SJSA1 (cell line): ENCODE results near the gene ORC3. TPM values are rescaled to one million over a fixed set of nuclear protein-coding genes. Genes with fewer than 3 reads are reported as not detected.
A peak's percentile ranks its signal among the peaks of the same experiment; 100 is the strongest.
"Not testable (repeated sequence)": the region's sequence is repeated elsewhere in the genome, so short reads cannot be mapped to it uniquely, and the experiment has no call there.

Source experiments
- DNase-seq, 2 experiments: peaks; one replicate each; pipeline ENCODE4 v3.0.0-alpha.2; 2015 to 2020; ENCODE audit warnings: low spot score in 2 of 2, low read depth in 1 of 2
- H3K27ac ChIP-seq: fragments of 250-450 bp; sonication (Bioruptor Pico); 2 replicates; pipeline ENCODE4 v1.5.1; 2020; ENCODE audit warnings: mild to moderate bottlenecking, moderate library complexity
- H3K27me3 ChIP-seq: fragments of 250-450 bp; sonication (Bioruptor Pico); replicated peaks from 2 replicates; pipeline ENCODE4 v1.5.1; 2020; ENCODE audit warnings: mild to moderate bottlenecking, moderate library complexity
- H3K36me3 ChIP-seq: fragments of 250-450 bp; sonication (Bioruptor Pico); 2 replicates; pipeline ENCODE4 v1.5.1; 2020; ENCODE audit warnings: mild to moderate bottlenecking
- H3K4me1 ChIP-seq: fragments of 250-450 bp; sonication (Bioruptor Pico); replicated peaks from 2 replicates; pipeline ENCODE4 v1.6.1; 2021; ENCODE audit warnings: mild to moderate bottlenecking
- H3K4me3 ChIP-seq: fragments of 250-450 bp; sonication (Bioruptor Pico); 2 replicates; pipeline ENCODE4 v1.5.1; 2020; ENCODE audit warnings: mild to moderate bottlenecking
- H3K9me3 ChIP-seq: fragments of 250-450 bp; sonication (Bioruptor Pico); replicated peaks from 2 replicates; pipeline ENCODE4 v1.5.1; 2020; ENCODE audit warnings: mild to moderate bottlenecking
- total RNA-seq: library from RNA; depleted of rRNA; stranded (reverse); fragments of >200 nt; shearing (Covaris generic); gene quantifications from 2 replicates; pipeline ENCODE4 v1.2.3, GENCODE V29; 2014

Gene ORC3
- total RNA-seq, 1 experiment from 2014 or later = 35.3 TPM

DNA sequence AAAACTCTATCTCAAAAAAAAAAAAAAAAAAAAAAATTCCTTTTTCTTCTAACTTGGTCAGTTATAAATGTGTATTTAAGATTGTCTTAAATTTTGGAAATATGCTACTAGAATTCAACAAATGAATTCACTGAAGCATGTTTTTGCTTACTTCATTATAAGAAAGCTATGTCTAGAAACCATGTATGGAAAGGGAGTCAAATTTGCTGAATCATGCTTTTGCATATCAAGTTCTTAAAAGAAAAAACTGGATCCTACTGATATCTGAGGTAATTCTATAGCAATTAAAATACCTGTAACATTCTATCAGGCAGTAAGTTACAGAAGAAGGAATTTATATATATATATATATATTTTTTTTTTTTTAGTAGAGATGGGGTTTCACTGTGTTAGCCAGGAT, 84.4 kb downstream of the ORC3 start:
- Histone ChIP-seq H3K9me3 (no peaks in the 10 kb centered on the region), H3K27ac (no peak overlapping the region), H3K4me3 (no peak overlapping the region), H3K4me1 (no peaks in the 10 kb centered on the region), H3K36me3 (peaks cover 71% of the 10 kb centered on the region), H3K27me3 (no peaks in the 10 kb centered on the region)
- no peak for DNase-seq

DNA sequence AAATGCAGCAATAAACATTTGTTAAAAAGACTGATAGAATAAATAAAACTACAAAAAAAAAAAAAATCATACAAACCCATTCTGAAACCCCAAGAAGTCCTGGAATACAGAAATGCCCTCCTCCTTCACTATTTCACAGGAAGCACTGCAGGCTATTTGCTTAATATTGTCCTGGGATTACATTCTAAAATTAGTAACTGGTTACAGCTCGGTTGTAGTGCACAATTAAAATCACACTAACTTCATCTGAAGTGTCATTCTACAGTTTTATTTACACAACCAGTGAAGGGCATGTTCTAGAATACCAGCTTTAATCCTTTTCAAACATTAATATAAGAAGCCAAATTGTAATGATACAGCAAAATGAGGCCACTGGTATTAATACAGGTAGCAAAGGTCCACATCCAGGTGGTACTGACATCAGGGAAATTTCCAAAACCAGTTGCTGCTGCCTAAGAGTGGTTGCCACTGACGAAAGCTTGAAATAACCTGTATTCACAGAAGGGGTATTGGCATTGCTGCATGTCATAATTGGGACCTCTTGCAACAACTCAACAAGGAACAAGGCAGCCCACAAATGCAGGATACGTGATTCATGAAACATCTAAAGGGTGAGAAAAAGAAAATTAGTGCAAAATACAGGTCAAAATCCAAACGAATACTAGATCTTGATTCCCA, 85.2 kb downstream of the ORC3 start:
- Histone ChIP-seq H3K4me1 (no peaks in the 10 kb centered on the region), H3K27me3 (no peaks in the 10 kb centered on the region), H3K36me3 (peaks cover 69% of the 10 kb centered on the region), H3K4me3 (no peak overlapping the region), H3K9me3 (no peaks in the 10 kb centered on the region), H3K27ac (no peak overlapping the region)
- DNase-seq = no peak

DNA sequence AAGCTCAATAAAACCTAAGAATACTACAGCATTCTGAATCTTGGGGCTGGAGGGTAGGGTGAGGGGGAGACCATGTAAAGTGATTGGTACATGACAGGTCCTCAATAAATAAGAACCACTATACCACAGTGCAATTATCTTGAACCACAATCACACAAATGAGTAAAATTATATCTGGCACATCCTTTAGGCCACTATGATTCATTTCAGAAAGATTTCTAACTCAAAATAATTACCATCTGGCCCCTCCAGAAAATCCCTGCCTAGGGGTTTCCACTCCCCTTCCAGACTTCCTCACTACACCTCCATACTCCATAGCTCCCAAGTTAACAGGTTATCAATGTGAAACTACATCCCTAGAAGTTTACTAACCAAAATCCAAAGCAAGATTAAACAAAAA, 92.4 kb downstream of the ORC3 start:
- Histone ChIP-seq H3K4me1 (peaks cover 10% of the 10 kb centered on the region; the same call in 1 of the 2 replicates), H3K27me3 (no peaks in the 10 kb centered on the region), H3K27ac (no peak overlapping the region), H3K4me3 (no peak overlapping the region), H3K9me3 (no peaks in the 10 kb centered on the region), H3K36me3 (peaks cover 39% of the 10 kb centered on the region)
- DNase-seq = no peak

DNA sequence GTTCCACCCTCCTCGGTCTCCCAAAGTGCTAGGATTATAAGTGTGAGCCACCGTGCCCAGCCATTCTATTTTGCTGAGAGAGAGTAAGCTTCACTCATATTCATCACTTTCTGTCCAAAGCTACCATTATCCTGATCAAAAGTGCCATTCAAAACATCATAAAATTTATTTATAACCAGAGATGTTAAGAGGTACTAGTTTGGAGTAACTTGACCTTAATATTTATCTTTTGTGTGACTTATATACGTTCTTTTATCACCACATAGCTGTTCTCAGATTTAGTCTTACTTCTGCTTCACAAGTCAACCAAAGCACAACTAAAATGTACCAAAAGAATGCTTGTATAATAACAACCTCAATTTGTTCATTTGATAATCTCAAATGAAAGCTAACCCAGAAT, 94.0 kb downstream of the ORC3 start:
- Histone ChIP-seq H3K9me3 (no peaks in the 10 kb centered on the region), H3K4me3 (no peak overlapping the region), H3K27me3 (no peaks in the 10 kb centered on the region), H3K36me3 (peaks cover 29% of the 10 kb centered on the region), H3K4me1 (peaks cover 10% of the 10 kb centered on the region; the same call in 1 of the 2 replicates), H3K27ac (no peak overlapping the region)
- no peak for DNase-seq

DNA sequence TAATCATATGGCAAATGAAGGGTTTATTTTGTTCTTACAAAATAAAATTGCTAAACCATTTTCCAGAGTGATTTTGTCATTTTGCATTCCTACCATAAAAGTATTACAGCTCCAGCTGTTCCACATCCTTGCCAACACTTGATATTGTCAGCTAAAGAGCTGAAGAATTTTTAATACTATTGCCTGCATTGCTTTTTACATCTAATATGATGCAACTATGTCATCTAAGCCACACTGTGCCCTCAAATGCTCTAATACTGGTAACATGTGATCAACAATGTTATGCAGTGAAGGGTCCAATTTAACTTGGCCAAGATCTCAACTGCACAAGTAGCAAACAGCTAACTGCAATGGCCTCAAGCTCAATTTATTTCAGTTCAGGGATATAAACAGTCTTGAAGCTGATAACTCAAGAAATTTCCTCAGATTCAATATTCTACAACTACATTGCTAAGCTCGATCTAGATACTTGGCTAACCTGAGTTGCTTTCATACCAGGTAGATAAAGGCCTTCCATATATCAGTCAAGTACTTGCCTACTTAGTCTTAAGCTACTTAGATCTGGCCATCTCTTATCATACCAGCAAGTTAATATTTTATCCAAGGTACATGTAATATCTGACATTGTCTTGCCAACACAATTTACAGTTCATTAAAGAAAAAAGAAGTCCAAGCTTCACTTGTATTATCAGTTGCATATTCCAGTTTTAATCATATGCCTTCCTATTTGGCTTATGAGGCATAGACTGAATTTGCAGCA, 95.1 kb downstream of the ORC3 start:
- peaks cover 10% of the 10 kb centered on the region; the same call in 1 of the 2 replicates for H3K4me1 ChIP-seq
- DNase-seq = no peak
- H3K36me3 ChIP-seq = peaks cover 24% of the 10 kb centered on the region
- H3K4me3 ChIP-seq = no peak overlapping the region
- H3K27ac ChIP-seq = no peak overlapping the region
- no peaks in the 10 kb centered on the region for H3K9me3 ChIP-seq
- H3K27me3 ChIP-seq = no peaks in the 10 kb centered on the region

DNA sequence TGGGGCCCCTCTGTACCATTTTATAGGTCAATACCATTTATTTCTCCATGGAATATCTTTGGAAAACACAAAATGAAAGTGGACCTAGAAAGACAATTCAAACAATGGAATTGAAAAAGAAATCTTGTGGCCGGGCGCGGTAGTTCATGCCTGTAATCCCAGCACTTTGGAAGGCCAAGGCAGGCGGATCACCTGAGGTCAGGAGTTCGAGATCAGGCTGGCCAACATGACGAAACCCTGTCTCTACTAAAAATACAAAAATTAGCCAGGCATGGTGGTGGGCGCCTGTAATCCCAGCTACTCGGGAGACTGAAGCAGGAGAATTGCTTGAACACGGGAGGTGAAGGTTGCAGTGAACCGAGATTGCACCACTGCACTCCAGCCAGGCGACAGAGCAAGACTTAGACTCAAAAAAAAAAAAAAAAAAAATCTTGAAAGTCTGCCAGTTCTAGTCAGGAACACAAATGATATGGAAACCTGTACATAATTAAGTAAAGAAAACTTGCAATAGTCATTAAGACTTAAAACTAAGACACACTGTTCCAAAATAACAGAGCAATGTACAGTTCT, 96.8 kb downstream of the ORC3 start:
- not testable (repeated sequence) for H3K27me3 ChIP-seq

DNA sequence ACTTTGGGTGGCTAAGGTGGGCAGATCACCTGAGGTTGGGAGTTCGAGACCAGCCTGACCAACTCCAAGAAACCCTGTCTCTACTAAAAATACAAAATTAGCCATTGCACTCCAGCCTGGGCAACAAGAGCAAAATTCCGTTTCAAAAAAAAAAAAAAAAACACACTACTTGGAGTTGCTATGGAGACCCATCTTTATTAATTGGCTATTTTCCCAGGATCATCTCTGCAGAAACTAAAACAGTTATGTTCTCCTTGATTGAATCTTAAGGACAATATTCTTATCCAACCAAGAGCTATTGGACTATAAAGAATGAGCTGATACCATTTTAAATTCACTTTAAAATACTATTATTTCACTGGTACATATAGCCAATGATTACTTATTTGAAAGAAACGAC, 97.4 kb downstream of the ORC3 start:
- Histone ChIP-seq H3K4me1 (peaks cover 15% of the 10 kb centered on the region), H3K27me3 (no peaks in the 10 kb centered on the region), H3K4me3 (no peak overlapping the region), H3K27ac (no peak overlapping the region), H3K9me3 (no peaks in the 10 kb centered on the region), H3K36me3 (peaks cover 24% of the 10 kb centered on the region)
- DNase-seq = no peak

More for the DNA sequence above, 96.8 kb downstream of the ORC3 start:
- not testable (repeated sequence) for H3K27ac ChIP-seq, DNase-seq, H3K4me3 ChIP-seq, H3K9me3 ChIP-seq
- peaks cover 14% of the 10 kb centered on the region for H3K4me1 ChIP-seq
- peaks cover 26% of the 10 kb centered on the region for H3K36me3 ChIP-seq

DNA sequence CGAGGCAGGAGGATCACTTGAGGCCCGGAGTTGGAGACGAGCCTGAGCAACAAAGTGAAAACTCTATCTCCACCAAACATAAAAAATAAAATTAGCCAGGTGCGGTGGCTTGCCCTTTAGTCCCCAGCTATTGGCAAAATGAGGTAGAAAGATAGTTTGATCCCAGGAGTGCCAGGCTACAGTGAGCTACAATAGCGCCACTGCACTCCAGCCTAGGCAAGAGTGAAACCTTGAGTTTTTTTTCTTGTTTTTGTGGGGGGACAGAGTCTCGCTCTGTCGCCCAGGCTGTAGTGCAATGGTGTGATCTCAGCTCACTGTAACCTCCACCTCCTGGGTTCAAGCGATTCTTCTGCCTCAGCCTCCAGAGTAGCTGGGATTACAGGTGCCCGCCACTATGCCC, 98.0 kb downstream of the ORC3 start:
- H3K4me3 ChIP-seq, DNase-seq, H3K27me3 ChIP-seq, H3K9me3 ChIP-seq, H3K27ac ChIP-seq: not testable (repeated sequence)
- peaks cover 24% of the 10 kb centered on the region for H3K36me3 ChIP-seq
- H3K4me1 ChIP-seq = peaks cover 12% of the 10 kb centered on the region

DNA sequence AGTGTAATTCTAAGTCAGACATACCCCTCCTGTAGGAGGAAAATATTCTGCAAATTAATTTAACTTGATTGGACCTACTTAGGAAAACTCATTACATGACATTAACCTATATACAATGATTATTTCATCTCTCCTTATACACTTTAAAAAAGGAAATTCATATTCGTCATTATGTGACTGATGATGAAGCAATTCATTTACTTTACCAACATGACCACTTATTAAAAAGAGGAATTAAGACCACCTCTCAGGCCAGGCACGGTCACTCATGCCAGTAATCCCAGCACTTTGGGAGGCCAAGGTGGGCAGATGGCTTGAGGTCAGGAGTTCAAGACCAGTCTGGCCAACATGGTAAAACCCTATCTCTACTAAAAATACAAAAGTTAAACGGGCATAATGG, 100.5 kb downstream of the ORC3 start:
- H3K4me1 ChIP-seq = peaks cover 25% of the 10 kb centered on the region
- H3K27me3 ChIP-seq = no peaks in the 10 kb centered on the region
- H3K36me3 ChIP-seq = peaks cover 27% of the 10 kb centered on the region
- H3K27ac ChIP-seq = no peak overlapping the region
- no peaks in the 10 kb centered on the region for H3K9me3 ChIP-seq
- no peak overlapping the region for H3K4me3 ChIP-seq
- no peak for DNase-seq

DNA sequence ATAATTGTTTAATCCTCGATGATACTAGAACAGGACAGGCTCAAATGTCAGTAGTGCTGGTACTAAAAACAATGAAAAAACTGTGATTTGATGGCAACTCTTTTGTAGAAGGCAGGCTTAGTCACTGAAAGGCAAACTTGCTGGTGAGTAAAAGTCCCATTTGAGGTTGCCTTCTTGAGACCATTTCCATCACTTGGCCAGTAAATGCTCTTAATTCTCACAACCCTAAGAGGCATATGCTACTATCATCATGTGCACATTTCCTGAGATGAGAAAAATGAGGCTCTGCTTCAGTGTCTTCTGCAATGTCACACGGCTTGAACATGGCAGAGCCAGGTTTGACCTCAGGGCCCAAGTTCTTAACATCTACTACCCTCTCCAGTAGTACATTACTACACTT, 102.2 kb downstream of the ORC3 start:
- Histone ChIP-seq H3K4me3 (no peak overlapping the region), H3K9me3 (no peaks in the 10 kb centered on the region), H3K27ac (no peak overlapping the region), H3K4me1 (peaks cover 23% of the 10 kb centered on the region), H3K36me3 (peaks cover 25% of the 10 kb centered on the region; the same call in 1 of the 2 replicates), H3K27me3 (no peaks in the 10 kb centered on the region)
- DNase-seq = no peak

DNA sequence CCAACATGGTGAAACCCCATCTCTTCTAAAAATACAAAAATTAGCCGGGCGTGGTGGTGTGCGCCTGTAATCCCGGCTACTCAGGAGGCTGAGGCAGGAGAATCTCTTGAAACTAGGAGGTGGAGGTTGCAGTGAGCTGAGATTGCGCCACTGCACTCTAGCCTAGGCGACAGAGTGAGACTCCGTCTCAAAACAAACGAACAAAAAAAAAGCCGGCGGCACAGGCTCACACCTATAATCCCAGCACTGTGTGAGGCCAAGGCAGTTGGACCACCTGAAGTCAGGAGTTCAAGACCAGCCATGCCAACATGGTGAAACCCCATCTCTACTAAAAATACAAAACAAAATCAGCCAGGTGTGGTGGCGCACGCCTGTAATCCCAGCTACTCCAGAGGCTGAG, 106.9 kb downstream of the ORC3 start:
- not testable (repeated sequence) for H3K27ac ChIP-seq, H3K4me3 ChIP-seq, H3K9me3 ChIP-seq, DNase-seq, H3K27me3 ChIP-seq
- H3K36me3 ChIP-seq = peaks cover 20% of the 10 kb centered on the region
- H3K4me1 ChIP-seq = peaks cover 29% of the 10 kb centered on the region

DNA sequence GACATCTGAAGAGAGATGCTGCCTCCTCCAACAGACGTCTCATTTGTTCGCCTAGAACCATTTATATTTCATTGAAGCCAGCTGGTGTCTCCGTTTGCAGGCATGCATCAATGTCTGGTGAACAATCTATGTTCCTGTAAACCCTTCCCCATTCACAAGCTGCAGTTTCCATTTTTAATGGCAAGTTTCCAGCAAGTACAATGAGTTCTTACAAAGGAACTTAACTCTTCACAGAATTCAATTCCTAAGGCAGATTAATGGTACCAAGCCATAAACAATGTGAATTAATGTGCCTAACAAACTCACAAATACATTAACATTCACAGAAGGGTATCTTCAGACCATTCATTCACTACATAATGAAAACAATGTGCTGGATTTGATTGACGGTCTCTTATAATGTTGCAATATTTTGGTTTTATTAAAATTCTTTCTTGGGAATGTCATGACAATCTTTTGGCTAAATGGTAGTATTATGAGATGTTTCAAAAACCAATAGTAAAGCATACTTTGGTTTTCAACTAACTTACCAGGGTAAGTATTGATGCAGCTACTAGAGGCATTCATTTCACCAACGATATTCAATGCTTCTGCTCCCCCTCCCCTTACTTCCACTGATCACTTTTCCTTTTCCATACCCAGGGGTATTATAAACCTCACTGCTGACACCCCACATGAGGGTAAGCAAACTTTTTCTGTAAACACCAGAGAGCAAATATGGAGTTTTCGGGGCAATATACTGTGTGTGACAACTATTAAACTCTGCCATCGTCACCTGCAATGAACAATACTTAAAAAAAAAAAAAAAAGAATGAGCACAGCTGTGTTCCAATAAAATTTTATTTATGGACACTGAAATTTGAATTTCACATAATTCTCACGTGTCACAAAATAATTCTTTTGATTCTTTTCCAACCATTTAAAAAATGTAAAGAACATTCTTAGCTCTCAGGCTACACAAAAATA, 107.9 kb downstream of the ORC3 start:
- Histone ChIP-seq H3K36me3 (peaks cover 20% of the 10 kb centered on the region), H3K9me3 (no peaks in the 10 kb centered on the region), H3K27ac (no peak overlapping the region), H3K4me3 (no peak overlapping the region; the same call in 1 of the 2 replicates), H3K4me1 (peaks cover 25% of the 10 kb centered on the region), H3K27me3 (no peaks in the 10 kb centered on the region)
- DNase-seq = peak in 1 of 2 experiments; percentile 61

DNA sequence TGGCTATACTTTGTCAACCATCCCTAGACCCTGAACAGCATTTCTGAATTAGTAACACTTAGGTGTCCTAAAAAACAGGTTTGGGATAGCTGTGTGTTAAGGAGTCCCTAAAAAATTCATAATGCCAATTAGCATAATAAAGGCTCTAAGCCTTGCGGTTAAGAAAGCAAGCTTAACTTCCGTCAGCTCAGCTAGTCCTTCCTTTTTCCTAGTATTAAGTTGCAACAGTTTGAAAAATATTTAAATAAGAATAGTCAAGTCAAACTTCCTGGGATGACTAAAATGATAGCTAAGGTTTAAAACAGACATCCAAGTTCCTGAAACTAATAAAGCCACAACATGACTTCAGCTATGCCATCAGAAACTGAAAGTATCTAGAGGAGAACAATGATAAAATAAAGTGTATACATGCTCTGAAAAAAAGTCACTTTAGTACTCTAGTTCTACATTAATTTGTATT, 108.6 kb downstream of the ORC3 start:
- H3K27ac ChIP-seq = no peak overlapping the region
- H3K27me3 ChIP-seq = no peaks in the 10 kb centered on the region
- H3K36me3 ChIP-seq = peaks cover 20% of the 10 kb centered on the region
- DNase-seq = peak in 1 of 2 experiments; percentile 34
- peak overlapping the region; percentile 76 for H3K4me3 ChIP-seq
- H3K4me1 ChIP-seq = peaks cover 25% of the 10 kb centered on the region
- no peaks in the 10 kb centered on the region for H3K9me3 ChIP-seq
